Measurements from ENCODE around the gene MTMR4. TPM values are rescaled to one million over a fixed set of nuclear protein-coding genes. Genes with fewer than 3 reads are reported as not detected.
"Not testable (repeated sequence)": the region's sequence is repeated elsewhere in the genome, so short reads cannot be mapped to it uniquely, and the experiment has no call there.

MTMR4 gene
- polyA plus RNA-seq (2013, experiment 1 of 2): 20.9 TPM
- 20.1 TPM for polyA plus RNA-seq (2013, experiment 2 of 2)

- Histone ChIP-seq H3K36me3 (ENCODE audit: control insufficient read depth, insufficient read depth, low read length) (peaks cover 36% of the 10 kb centered on the region), H3K4me1 (ENCODE audit: control insufficient read depth, insufficient read depth, low read length, poor library complexity, severe bottlenecking) (peaks cover 8% of the 10 kb centered on the region), H3K4me3 (ENCODE audit: extremely low read depth, insufficient read depth, low read length, poor library complexity, severe bottlenecking) (peak within 1 kb of the TSS; percentile 62), H3K27ac (ENCODE audit: low read depth, low read length, severe bottlenecking) (peak within 1 kb of the TSS; percentile 10), H3K9me3 (ENCODE audit: control insufficient read depth, low read length) (no peaks in the 10 kb centered on the region)
- WGBS, 2 experiments (ENCODE audit: insufficient coverage in 2 of 2): 0% methylated on average over 24 to 34 of the region's 64 CpGs
These were observed at the start of gene MTMR4 for GRCh38 chr17:58513965-58514769. TSS of gene MTMR4 (minus strand) at chr17:58514638. CDS start at chr17:58514407, 231 bp downstream.

GRCh38 chr17:58560511-58560910 lies 46.1 kb upstream of the MTMR4 start:
- Histone ChIP-seq H3K4me1 (ENCODE audit: control insufficient read depth, insufficient read depth, low read length, poor library complexity, severe bottlenecking) (no peaks in the 10 kb centered on the region), H3K27ac (ENCODE audit: low read depth, low read length, severe bottlenecking) (no peak overlapping the region), H3K9me3 (ENCODE audit: control insufficient read depth, low read length) (no peaks in the 10 kb centered on the region), H3K4me3 (ENCODE audit: extremely low read depth, insufficient read depth, low read length, poor library complexity, severe bottlenecking) (no peak overlapping the region), H3K36me3 (ENCODE audit: control insufficient read depth, insufficient read depth, low read length) (no peaks in the 10 kb centered on the region)
- WGBS, 2 experiments (ENCODE audit: insufficient coverage in 2 of 2): 70 to 82% methylated on average over 1 of the region's 1 CpG

- H3K36me3 ChIP-seq (ENCODE audit: control insufficient read depth, insufficient read depth, low read length): no peaks in the 10 kb centered on the region
- H3K9me3 ChIP-seq (ENCODE audit: control insufficient read depth, low read length): no peaks in the 10 kb centered on the region
- no peak overlapping the region for H3K4me3 ChIP-seq (ENCODE audit: extremely low read depth, insufficient read depth, low read length, poor library complexity, severe bottlenecking)
- H3K27ac ChIP-seq (ENCODE audit: low read depth, low read length, severe bottlenecking): no peak overlapping the region
- no peaks in the 10 kb centered on the region for H3K4me1 ChIP-seq (ENCODE audit: control insufficient read depth, insufficient read depth, low read length, poor library complexity, severe bottlenecking)
- WGBS, 2 experiments (ENCODE audit: insufficient coverage in 2 of 2): 79 to 100% methylated on average over 1 to 3 of the region's 3 CpGs
These were observed 43.5 kb upstream of the MTMR4 start for GRCh38 chr17:58557981-58558380.

GRCh38 chr17:58556833-58557250 lies 42.4 kb upstream of the MTMR4 start:
- H3K36me3 ChIP-seq (ENCODE audit: control insufficient read depth, insufficient read depth, low read length): no peaks in the 10 kb centered on the region
- no peak overlapping the region for H3K27ac ChIP-seq (ENCODE audit: low read depth, low read length, severe bottlenecking)
- no peaks in the 10 kb centered on the region for H3K4me1 ChIP-seq (ENCODE audit: control insufficient read depth, insufficient read depth, low read length, poor library complexity, severe bottlenecking)
- WGBS, 2 experiments (ENCODE audit: insufficient coverage in 2 of 2): 100% methylated on average over 1 of the region's 5 CpGs; no CpG with 5 or more reads in 1 of the 2 experiments
- no peaks in the 10 kb centered on the region for H3K9me3 ChIP-seq (ENCODE audit: control insufficient read depth, low read length)
- H3K4me3 ChIP-seq (ENCODE audit: extremely low read depth, insufficient read depth, low read length, poor library complexity, severe bottlenecking): no peak overlapping the region

- not testable (repeated sequence) for H3K36me3 ChIP-seq (ENCODE audit: control insufficient read depth, insufficient read depth, low read length); H3K9me3 ChIP-seq (ENCODE audit: control insufficient read depth, low read length); H3K4me1 ChIP-seq (ENCODE audit: control insufficient read depth, insufficient read depth, low read length, poor library complexity, severe bottlenecking); H3K4me3 ChIP-seq (ENCODE audit: extremely low read depth, insufficient read depth, low read length, poor library complexity, severe bottlenecking); H3K27ac ChIP-seq (ENCODE audit: low read depth, low read length, severe bottlenecking)
- 76 to 80% methylated on average over 2 of the region's 3 CpGs for WGBS, 2 experiments (ENCODE audit: insufficient coverage in 2 of 2)
These were observed 40.7 kb upstream of the MTMR4 start for GRCh38 chr17:58555109-58555508.

- Histone ChIP-seq H3K9me3 (ENCODE audit: control insufficient read depth, low read length) (no peaks in the 10 kb centered on the region), H3K4me3 (ENCODE audit: extremely low read depth, insufficient read depth, low read length, poor library complexity, severe bottlenecking) (no peak overlapping the region), H3K4me1 (ENCODE audit: control insufficient read depth, insufficient read depth, low read length, poor library complexity, severe bottlenecking) (no peaks in the 10 kb centered on the region), H3K27ac (ENCODE audit: low read depth, low read length, severe bottlenecking) (no peak overlapping the region), H3K36me3 (ENCODE audit: control insufficient read depth, insufficient read depth, low read length) (no peaks in the 10 kb centered on the region)
- WGBS, 2 experiments (ENCODE audit: insufficient coverage in 2 of 2): 83% methylated on average over 1 of the region's 2 CpGs; no CpG with 5 or more reads in 1 of the 2 experiments
These were observed 26.8 kb upstream of the MTMR4 start for GRCh38 chr17:58541249-58541648.

- no peak overlapping the region for H3K27ac ChIP-seq (ENCODE audit: low read depth, low read length, severe bottlenecking)
- no peaks in the 10 kb centered on the region for H3K9me3 ChIP-seq (ENCODE audit: control insufficient read depth, low read length)
- peaks cover 11% of the 10 kb centered on the region for H3K4me1 ChIP-seq (ENCODE audit: control insufficient read depth, insufficient read depth, low read length, poor library complexity, severe bottlenecking)
- no peak overlapping the region for H3K4me3 ChIP-seq (ENCODE audit: extremely low read depth, insufficient read depth, low read length, poor library complexity, severe bottlenecking)
- H3K36me3 ChIP-seq (ENCODE audit: control insufficient read depth, insufficient read depth, low read length): no peaks in the 10 kb centered on the region
These were observed 25.3 kb upstream of the MTMR4 start for GRCh38 chr17:58539698-58540097.

GRCh38 chr17:58538811-58539409 lies 24.5 kb upstream of the MTMR4 start:
- Histone ChIP-seq H3K9me3 (ENCODE audit: control insufficient read depth, low read length) (no peaks in the 10 kb centered on the region), H3K36me3 (ENCODE audit: control insufficient read depth, insufficient read depth, low read length) (no peaks in the 10 kb centered on the region), H3K4me1 (ENCODE audit: control insufficient read depth, insufficient read depth, low read length, poor library complexity, severe bottlenecking) (peaks cover 15% of the 10 kb centered on the region), H3K4me3 (ENCODE audit: extremely low read depth, insufficient read depth, low read length, poor library complexity, severe bottlenecking) (no peak overlapping the region), H3K27ac (ENCODE audit: low read depth, low read length, severe bottlenecking) (no peak overlapping the region)
- 83 to 95% methylated on average over 3 to 6 of the region's 6 CpGs for WGBS, 2 experiments (ENCODE audit: insufficient coverage in 2 of 2)

- no peak overlapping the region for H3K27ac ChIP-seq (ENCODE audit: low read depth, low read length, severe bottlenecking)
- H3K4me1 ChIP-seq (ENCODE audit: control insufficient read depth, insufficient read depth, low read length, poor library complexity, severe bottlenecking): peaks cover 15% of the 10 kb centered on the region
- H3K36me3 ChIP-seq (ENCODE audit: control insufficient read depth, insufficient read depth, low read length): no peaks in the 10 kb centered on the region
- no peak overlapping the region for H3K4me3 ChIP-seq (ENCODE audit: extremely low read depth, insufficient read depth, low read length, poor library complexity, severe bottlenecking)
- 80 to 83% methylated on average over 2 of the region's 4 CpGs for WGBS, 2 experiments (ENCODE audit: insufficient coverage in 2 of 2)
- no peaks in the 10 kb centered on the region for H3K9me3 ChIP-seq (ENCODE audit: control insufficient read depth, low read length)
These were observed 22.8 kb upstream of the MTMR4 start for GRCh38 chr17:58537266-58537665.

GRCh38 chr17:58536542-58536941 lies 22.1 kb upstream of the MTMR4 start:
- H3K4me1 ChIP-seq (ENCODE audit: control insufficient read depth, insufficient read depth, low read length, poor library complexity, severe bottlenecking): peaks cover 18% of the 10 kb centered on the region
- 83 to 100% methylated on average over 2 to 3 of the region's 3 CpGs for WGBS, 2 experiments (ENCODE audit: insufficient coverage in 2 of 2)
- H3K9me3 ChIP-seq (ENCODE audit: control insufficient read depth, low read length): no peaks in the 10 kb centered on the region
- no peaks in the 10 kb centered on the region for H3K36me3 ChIP-seq (ENCODE audit: control insufficient read depth, insufficient read depth, low read length)
- no peak overlapping the region for H3K4me3 ChIP-seq (ENCODE audit: extremely low read depth, insufficient read depth, low read length, poor library complexity, severe bottlenecking)
- no peak overlapping the region for H3K27ac ChIP-seq (ENCODE audit: low read depth, low read length, severe bottlenecking)

GRCh38 chr17:58535431-58535830 lies 21.0 kb upstream of the MTMR4 start:
- no peak overlapping the region for H3K4me3 ChIP-seq (ENCODE audit: extremely low read depth, insufficient read depth, low read length, poor library complexity, severe bottlenecking)
- no peak overlapping the region for H3K27ac ChIP-seq (ENCODE audit: low read depth, low read length, severe bottlenecking)
- 72 to 94% methylated on average over 2 of the region's 2 CpGs for WGBS, 2 experiments (ENCODE audit: insufficient coverage in 2 of 2)
- no peaks in the 10 kb centered on the region for H3K36me3 ChIP-seq (ENCODE audit: control insufficient read depth, insufficient read depth, low read length)
- H3K9me3 ChIP-seq (ENCODE audit: control insufficient read depth, low read length): no peaks in the 10 kb centered on the region
- peaks cover 18% of the 10 kb centered on the region for H3K4me1 ChIP-seq (ENCODE audit: control insufficient read depth, insufficient read depth, low read length, poor library complexity, severe bottlenecking)

Measured in mesodermal cell (in vitro differentiated cells).